Measurements from ENCODE around the gene TEX14. TPM values are rescaled to one million over a fixed set of nuclear protein-coding genes. Genes with fewer than 3 reads are reported as not detected.
A peak's percentile ranks its signal among the peaks of the same experiment; 100 is the strongest.
"Not testable (repeated sequence)": the region's sequence is repeated elsewhere in the genome, so short reads cannot be mapped to it uniquely, and the experiment has no call there.

The TEX14 gene
- total RNA-seq, 4 donors from 2014 or later, result under 0.01 to 0.21 TPM; not detected in 2

GRCh38 chr17:58679263-58680037 lies 12.4 kb downstream of the TEX14 start:
- TF ChIP-seq CTCF (IDR thresholded peaks at IDR 0.05) (no peak), POLR2A (IDR thresholded peaks at IDR 0.05) (peak in 1 of 2 donors; percentile 52)
- no peaks in the 10 kb centered on the region for H3K9me3 ChIP-seq
- H3K36me3 ChIP-seq, result no peaks in the 10 kb centered on the region
- no peaks in the 10 kb centered on the region for H3K27me3 ChIP-seq
- H3K4me1 ChIP-seq, result no peaks in the 10 kb centered on the region
- H3K4me3 ChIP-seq, result no peak overlapping the region
- DNase-seq (ENCODE audit: low spot score in 2 of 2), result no peak
- peak overlapping the region in 1 of 4 donors; percentile 57 for H3K27ac ChIP-seq
- WGBS, 2 donors, result 42 to 44% methylated on average over 12 of the region's 12 CpGs

- H3K27me3 ChIP-seq; H3K27ac ChIP-seq; DNase-seq (ENCODE audit: low spot score in 2 of 2); H3K4me1 ChIP-seq; H3K9me3 ChIP-seq; H3K4me3 ChIP-seq; H3K36me3 ChIP-seq: not testable (repeated sequence)
- 82 to 87% methylated on average over 5 of the region's 5 CpGs for WGBS, 2 donors
Observed at GRCh38 chr17:58678287-58678686, 13.6 kb downstream of the TEX14 start.

- WGBS, 2 donors, result 63 to 73% methylated on average over 4 of the region's 4 CpGs
- Histone ChIP-seq H3K4me1 (no peaks in the 10 kb centered on the region), H3K27ac (no peak overlapping the region), H3K36me3 (no peaks in the 10 kb centered on the region), H3K9me3 (no peaks in the 10 kb centered on the region), H3K27me3 (no peaks in the 10 kb centered on the region), H3K4me3 (no peak overlapping the region)
- no peak for DNase-seq (ENCODE audit: low spot score in 2 of 2)
- TF ChIP-seq CTCF (IDR thresholded peaks at IDR 0.05), result no peak
- TF ChIP-seq EP300 (IDR thresholded peaks at IDR 0.05), result no peak
- no peak for TF ChIP-seq POLR2A (IDR thresholded peaks at IDR 0.05)
Observed at GRCh38 chr17:58677194-58677880, 14.5 kb downstream of the TEX14 start.

- no peak overlapping the region for H3K4me3 ChIP-seq
- no peaks in the 10 kb centered on the region for H3K27me3 ChIP-seq
- no peaks in the 10 kb centered on the region for H3K9me3 ChIP-seq
- WGBS, 2 donors, result 83 to 85% methylated on average over 3 of the region's 3 CpGs
- no peak for TF ChIP-seq CTCF (IDR thresholded peaks at IDR 0.05)
- TF ChIP-seq EP300 (IDR thresholded peaks at IDR 0.05), result no peak
- no peak for DNase-seq (ENCODE audit: low spot score in 2 of 2)
- no peaks in the 10 kb centered on the region for H3K4me1 ChIP-seq
- H3K36me3 ChIP-seq, result no peaks in the 10 kb centered on the region
- H3K27ac ChIP-seq, result no peak overlapping the region
Observed at GRCh38 chr17:58671969-58672368, 19.9 kb downstream of the TEX14 start.

GRCh38 chr17:58669853-58670252 lies 22.0 kb downstream of the TEX14 start:
- Histone ChIP-seq H3K9me3 (no peaks in the 10 kb centered on the region), H3K4me3 (no peak overlapping the region), H3K36me3 (no peaks in the 10 kb centered on the region), H3K4me1 (no peaks in the 10 kb centered on the region), H3K27me3 (no peaks in the 10 kb centered on the region), H3K27ac (no peak overlapping the region)
- DNase-seq (ENCODE audit: low spot score in 2 of 2), result no peak
- WGBS, 2 donors, result 58 to 75% methylated on average over 6 of the region's 6 CpGs
- TF ChIP-seq EP300 (IDR thresholded peaks at IDR 0.05) (no peak), CTCF (IDR thresholded peaks at IDR 0.05) (no peak), POLR2A (IDR thresholded peaks at IDR 0.05) (no peak)
